GM12892 (cell line): ENCODE results near the gene NOM1.
"Not testable (repeated sequence)": the region's sequence is repeated elsewhere in the genome, so short reads cannot be mapped to it uniquely, and the experiment has no call there.

Experiments used
- DNase-seq: peaks from one replicate; pipeline ENCODE4 v3.0.0; 2011; ENCODE audit not compliant: insufficient read length
- FAIRE-seq: peaks from 2 replicates; lab custom pipeline; 2011; peaks lifted over from hg19 to GRCh38; lab: Jason Lieb, UNC
- POLR2A ChIP-seq: IDR thresholded peaks from 2 replicates; pipeline ENCODE4 v1.6.1; 2011; ENCODE audit warnings: low read depth, low read length, control low read depth
- POLR2AphosphoS5 ChIP-seq: IDR thresholded peaks from 2 replicates; pipeline ENCODE4 v1.6.1; 2011; ENCODE audit warnings: low read depth, low read length, control low read depth
- TAF1 ChIP-seq: IDR thresholded peaks from 2 replicates; pipeline ENCODE4 v1.6.1; 2011; ENCODE audit warnings: low read depth, mild to moderate bottlenecking, control low read depth, low read length, borderline replicate concordance

The NOM1 gene

GRCh38 chr7:156947120-156947843 lies 2.2 kb upstream of the NOM1 start:
- DNase-seq (no peak), FAIRE-seq (no peak)
- no peak for TF ChIP-seq POLR2AphosphoS5
- TF ChIP-seq POLR2A, result no peak
- TF ChIP-seq TAF1, result no peak

GRCh38 chr7:156948361-156948760 lies 1.2 kb upstream of the NOM1 start:
- no peak for TF ChIP-seq TAF1
- no peak for TF ChIP-seq POLR2AphosphoS5
- no peak for TF ChIP-seq POLR2A
- no peak for DNase-seq
- FAIRE-seq, result no peak

GRCh38 chr7:156950381-156950858 lies 908 bp downstream of the NOM1 start:
- peak; percentile 63 for FAIRE-seq
- TF ChIP-seq TAF1 (no peak), POLR2A (no peak), POLR2AphosphoS5 (no peak)
- DNase-seq, result no peak

DNA sequence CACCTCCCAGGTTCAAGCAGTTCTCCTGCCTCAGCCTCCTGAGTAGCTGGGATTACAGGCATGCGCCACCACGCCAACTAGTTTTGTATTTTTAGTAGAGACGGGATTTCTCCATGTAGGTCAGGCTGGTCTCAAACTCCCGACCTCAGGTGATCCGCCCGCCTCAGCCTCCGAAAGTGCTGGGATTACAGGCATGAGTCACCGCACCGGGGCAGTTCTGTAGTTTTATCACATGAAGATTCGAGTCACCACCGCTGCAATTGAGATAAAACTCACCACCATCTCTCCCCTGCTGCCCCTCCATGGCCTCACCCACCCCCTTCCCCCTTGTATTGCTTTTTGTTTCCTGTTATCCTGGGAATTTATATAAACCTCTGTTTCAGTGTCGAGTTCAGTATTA lies 3.7 kb downstream of the NOM1 start:
- DNase-seq, FAIRE-seq: not testable (repeated sequence)

- FAIRE-seq, result no peak
- TF ChIP-seq POLR2A, result no peak
- no peak for TF ChIP-seq TAF1
- TF ChIP-seq POLR2AphosphoS5, result no peak
- no peak for DNase-seq
Measured at GRCh38 chr7:156954941-156955340, 5.4 kb downstream of the NOM1 start.

DNA sequence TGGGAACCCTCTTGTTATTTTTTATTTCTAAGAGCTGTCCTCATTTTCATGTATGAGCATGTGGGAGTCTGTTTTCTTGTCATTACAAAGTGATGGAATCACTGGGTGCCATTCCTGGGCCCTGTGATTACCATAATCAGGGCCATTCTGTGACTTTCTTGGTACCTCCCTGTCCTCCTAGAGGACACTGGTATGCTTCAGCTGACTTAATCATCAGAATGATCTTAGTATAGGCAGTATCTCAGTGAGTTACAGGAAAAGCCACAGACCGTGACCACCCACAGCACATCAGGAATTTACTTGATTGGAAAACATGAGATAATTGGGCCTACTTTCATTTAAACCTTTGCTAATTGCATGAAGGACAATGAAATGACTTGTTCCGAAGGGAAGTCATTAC lies 7.2 kb downstream of the NOM1 start:
- FAIRE-seq (no peak), DNase-seq (no peak)
- TF ChIP-seq POLR2A, result no peak

DNA sequence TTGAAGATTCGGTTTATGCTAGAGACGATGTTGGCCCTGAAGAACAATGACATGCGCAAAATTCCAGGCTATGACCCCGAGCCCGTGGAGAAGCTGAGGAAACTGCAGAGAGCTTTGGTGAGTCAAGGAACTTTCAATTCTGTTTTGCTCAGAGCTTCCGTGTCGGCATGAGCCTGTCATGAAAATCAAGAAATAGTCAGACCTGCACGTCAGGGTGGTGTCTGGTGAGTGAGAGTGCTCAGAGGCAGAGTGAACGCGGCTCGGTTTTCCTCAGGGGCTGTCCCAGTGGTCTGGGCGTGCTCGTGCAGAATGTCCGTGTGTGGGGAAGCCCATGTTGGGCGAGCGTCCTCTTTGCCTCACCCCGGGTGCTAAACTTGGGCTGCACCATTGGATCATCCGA lies 12.6 kb downstream of the NOM1 start:
- FAIRE-seq (no peak), DNase-seq (no peak)
- TF ChIP-seq TAF1, result no peak
- no peak for TF ChIP-seq POLR2A
- TF ChIP-seq POLR2AphosphoS5, result no peak

DNA sequence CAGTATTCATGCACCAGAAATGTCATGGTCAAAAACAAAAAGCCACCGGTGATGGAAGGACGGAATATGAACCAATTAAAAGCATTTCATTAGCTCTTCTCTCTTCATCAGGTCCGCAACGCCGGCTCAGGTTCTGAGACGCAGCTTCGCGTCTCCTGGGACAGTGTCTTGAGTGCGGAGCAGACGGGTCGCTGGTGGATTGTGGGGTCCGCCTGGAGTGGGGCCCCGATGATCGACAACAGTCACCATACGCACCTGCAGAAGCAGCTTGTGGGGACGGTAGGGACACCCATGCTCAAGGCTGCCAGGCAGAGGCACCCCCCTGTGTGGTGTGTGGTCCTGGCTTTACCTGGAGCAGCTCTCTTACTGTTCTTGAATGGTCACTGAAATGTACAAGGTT lies 13.4 kb downstream of the NOM1 start:
- no peak for DNase-seq
- no peak for FAIRE-seq
- TF ChIP-seq TAF1, result no peak
- TF ChIP-seq POLR2AphosphoS5, result no peak
- no peak for TF ChIP-seq POLR2A

GRCh38 chr7:156963472-156963871 lies 14.0 kb downstream of the NOM1 start:
- TF ChIP-seq POLR2AphosphoS5 (no peak), POLR2A (no peak), TAF1 (no peak)
- no peak for FAIRE-seq
- no peak for DNase-seq

DNA sequence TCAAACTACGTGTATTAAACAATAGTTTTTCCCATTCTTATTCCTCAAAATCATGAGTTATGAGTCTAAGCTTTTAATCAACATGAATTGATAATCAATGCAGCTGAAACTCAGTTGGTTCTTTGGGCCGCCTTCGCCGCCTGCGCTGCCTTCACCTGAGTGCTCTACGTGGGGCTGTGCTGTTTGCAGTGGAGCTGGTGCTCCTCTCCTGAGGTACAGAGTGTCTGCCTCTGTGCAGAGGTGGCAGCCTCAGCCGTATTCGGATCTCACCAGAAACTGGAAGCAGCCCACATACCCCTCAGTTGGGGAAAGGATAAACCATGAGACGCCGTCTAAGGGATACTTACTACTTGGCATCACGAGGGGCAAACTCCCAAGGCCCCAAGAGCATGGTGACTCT lies 15.5 kb downstream of the NOM1 start:
- no peak for DNase-seq
- TF ChIP-seq POLR2AphosphoS5 (no peak), TAF1 (no peak), POLR2A (no peak)
- FAIRE-seq, result no peak

- TF ChIP-seq POLR2AphosphoS5 (no peak), POLR2A (no peak), TAF1 (no peak)
- FAIRE-seq, result no peak
- DNase-seq, result no peak
Measured at GRCh38 chr7:156966387-156966786, 16.9 kb downstream of the NOM1 start.

DNA sequence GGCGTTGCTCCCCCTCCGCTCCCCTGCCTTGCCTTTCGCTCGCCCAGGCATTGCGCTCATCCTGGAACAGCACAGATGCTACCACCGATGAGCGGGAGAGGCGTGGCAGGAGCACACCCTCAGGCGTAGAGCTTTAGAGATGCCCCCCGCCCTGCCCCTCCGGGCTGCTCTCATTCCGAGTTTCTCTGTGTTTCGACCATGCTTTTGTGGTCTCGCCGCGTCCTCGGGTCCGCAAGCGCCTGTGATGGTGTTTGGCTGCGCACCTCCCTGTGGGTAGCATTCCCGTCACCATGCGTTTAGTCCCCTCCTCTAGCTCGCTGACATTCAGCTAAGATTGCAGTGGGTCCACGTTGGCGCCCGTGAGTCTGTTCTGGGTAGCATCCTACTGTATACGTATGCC lies 18.7 kb downstream of the NOM1 start:
- DNase-seq (no peak), FAIRE-seq (no peak)
- no peak for TF ChIP-seq POLR2A
- no peak for TF ChIP-seq TAF1
- peak; percentile 6; the same call in 1 of the 2 replicates for TF ChIP-seq POLR2AphosphoS5
